Left lobe of liver (tissue), 2 donors: ENCODE data around the gene TRRAP. TPM values are rescaled to one million over a fixed set of nuclear protein-coding genes. Genes with fewer than 3 reads are reported as not detected.
A peak's percentile ranks its signal among the peaks of the same experiment; 100 is the strongest.

Experiments used
- ATAC-seq: fragments of 200-7000 bp; cut with Tn5 transposase; one replicate; pipeline ENCODE4 v1.9.1; 2020; ENCODE audit warnings: mild to moderate bottlenecking, moderate library complexity
- DNase-seq: peaks from one replicate; pipeline ENCODE4 v3.0.0-alpha.2; 2020; ENCODE audit warnings: low spot score
- total RNA-seq: library from RNA; stranded (reverse); gene quantifications from one replicate; pipeline ENCODE4 v1.2.1, GENCODE V29; 2021
- donor health status: DM: no; HTN: no; CAD: no; lungs with moderate emphysema.
- donor health status: DM: no; HTN: yes; CAD: no.

The TRRAP gene
- total RNA-seq, 1 donor from 2014 or later = 15.8 TPM

DNA sequence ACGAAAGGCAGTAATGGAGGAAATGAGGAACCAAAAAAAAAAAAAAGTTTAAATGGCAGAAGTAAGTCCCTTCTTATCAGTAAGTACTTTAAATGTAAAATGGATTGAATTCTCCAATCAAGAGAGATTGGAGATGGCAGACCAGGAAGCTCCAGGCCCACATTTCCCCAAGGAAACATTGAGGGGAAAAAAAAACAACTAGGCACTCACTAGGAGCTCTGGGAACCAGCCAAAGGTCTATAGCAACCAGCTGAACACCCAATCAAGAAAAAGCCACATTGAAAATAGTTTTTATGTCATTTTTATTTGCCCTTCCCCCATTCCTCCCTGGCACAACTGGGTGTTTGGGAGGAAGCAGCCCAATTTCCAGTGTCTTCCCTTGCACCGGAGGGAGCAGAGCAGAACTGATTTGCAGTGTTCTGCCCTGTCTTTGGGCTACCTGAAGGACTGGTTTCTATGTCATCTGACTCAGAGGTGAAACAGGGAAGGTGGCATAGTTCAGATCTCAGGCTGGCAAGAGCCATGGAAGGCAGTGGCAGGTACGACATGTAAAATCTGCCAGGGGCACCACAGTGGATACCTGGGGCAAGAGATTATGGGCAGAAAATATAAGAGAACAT lies 143.7 kb downstream of the TRRAP start:
- peak; percentile 15 for DNase-seq
- ATAC-seq = no peak

DNA sequence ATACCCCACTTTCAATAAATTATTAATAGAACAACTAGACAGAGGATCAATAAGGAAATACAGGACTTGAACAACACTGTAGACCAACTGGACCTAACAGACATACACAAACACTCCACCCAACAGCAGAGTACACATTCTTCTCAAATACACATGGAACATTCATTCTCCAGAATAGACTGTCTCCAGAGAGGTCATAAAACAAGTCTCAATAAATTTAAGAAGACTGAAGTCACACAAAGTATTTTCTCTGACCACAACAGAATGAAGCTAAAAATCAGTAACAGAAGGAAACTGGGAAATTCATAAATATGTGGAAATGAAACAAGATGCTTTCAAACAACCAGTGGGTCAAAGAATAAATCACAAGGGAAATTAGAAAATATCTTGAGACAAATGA lies 145.7 kb downstream of the TRRAP start:
- DNase-seq (no peak), ATAC-seq (peak; percentile 30)

DNA sequence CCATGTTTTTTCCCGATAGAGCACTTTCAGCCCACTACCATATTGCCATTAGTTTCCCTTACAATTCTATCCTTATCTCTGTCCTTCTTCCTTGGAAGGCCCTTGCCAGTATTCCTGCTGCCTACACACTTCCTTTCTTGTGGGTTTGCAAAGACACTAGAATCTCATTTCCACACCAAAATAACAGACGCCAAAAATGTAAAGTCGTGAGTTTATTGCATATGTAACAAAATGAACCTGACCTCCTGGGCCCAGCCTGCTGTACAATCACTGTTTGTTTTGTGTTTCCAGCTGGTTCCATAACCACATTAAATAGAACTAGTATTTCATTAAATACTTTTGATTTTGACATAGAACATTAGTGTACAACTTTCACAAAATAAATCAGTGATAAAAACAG lies 148.9 kb downstream of the TRRAP start:
- no peak for ATAC-seq
- no peak for DNase-seq

DNA sequence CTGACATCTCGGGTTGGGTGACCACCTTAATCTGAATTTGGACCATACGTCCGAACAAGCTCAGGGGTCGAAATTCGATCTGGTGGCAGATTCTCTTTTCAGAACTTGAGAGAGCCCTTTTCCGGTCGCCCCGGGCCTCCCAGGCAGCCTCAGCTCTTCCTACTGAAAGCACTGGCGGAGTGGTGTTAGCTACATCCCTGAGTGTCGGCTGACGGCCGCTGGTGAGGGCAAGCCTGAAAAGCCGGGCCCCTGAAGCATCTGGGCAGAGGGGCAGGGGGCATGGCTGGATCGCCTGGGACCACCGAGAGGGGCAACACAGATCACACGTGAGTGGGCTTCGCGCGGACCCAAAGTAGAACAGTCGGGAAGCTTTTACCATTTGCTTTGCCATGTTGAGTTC lies 149.5 kb downstream of the TRRAP start:
- ATAC-seq = no peak
- DNase-seq = peak; percentile 36

DNA sequence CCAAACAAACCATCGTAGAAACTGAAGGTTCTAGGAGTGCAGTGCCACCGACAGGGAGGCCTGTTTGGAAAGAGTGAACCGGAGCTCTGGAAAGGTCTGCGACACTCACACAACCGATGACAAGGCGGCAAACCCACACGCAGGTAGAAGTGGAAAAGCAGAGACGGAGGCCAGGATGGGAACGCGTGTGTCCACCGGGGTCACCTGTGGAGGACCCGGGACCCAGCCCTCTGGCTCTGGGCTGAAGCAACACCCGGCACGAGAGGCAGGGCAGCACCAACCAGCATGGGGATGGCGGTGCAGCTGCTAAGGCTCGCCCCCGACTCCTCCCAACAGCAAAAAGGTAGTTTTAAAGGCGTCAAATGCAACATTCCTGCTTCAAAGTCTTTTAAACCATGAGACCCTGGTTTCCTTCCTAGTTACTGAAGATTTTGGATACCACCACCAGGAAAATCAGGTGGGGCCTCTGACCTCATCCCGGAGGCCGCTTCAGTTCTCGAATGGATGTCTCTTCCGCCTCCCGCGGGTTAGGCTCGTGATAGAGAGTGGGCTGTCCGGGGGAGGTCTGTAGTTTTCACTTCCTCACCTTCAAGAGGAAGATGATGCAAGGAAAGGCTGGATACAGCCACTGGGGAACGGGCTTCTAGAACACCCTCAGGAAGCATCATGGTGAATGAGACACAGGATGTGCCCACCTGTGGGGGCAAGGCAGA lies 150.1 kb downstream of the TRRAP start:
- DNase-seq = peak; percentile 41
- ATAC-seq = peak; percentile 10

DNA sequence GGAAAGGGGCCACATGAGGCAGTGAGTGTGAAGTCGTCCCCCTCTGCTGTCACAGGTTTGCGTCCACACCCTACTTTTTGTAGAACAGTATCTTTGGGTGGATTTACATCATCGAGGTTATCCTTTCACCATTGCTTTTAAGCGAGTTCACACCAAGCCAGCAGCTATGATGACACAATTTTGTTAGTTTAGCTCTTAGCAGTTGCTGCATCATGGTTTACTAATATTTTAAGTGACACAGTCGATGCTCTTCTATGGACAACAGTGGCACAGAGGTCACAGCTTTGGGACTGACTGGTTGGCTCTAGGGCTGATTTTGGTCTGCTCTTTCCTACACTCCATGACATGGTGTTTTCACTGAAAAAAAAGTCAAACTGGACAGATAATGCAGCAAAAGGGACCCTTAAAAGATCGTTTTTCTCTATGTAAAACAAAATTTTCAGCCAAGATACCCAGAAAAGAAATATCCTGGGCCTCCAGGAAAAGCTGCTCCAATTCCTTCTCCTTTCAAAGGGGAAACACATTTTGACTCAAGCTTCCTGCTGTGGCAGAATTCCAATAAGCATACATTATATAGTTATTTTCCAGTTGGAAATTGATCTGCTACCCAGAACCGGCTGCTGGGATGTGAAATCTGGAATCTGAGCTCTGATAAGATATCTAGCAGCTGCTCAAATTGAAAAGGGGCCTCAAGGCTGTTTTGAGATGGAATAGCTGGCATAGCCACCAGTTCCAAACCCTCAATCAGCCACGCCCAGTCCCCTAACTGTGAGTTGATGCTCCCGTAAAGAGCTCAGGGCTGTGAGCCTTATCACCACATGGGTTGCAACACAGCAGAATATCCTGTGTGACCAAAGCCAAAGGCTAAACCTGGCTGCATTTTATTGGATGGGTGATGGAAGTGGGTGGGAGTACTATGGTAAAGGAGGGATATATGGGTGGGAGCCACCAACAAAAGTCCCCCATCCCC lies 151.4 kb downstream of the TRRAP start:
- ATAC-seq = no peak
- DNase-seq = peak; percentile 18

DNA sequence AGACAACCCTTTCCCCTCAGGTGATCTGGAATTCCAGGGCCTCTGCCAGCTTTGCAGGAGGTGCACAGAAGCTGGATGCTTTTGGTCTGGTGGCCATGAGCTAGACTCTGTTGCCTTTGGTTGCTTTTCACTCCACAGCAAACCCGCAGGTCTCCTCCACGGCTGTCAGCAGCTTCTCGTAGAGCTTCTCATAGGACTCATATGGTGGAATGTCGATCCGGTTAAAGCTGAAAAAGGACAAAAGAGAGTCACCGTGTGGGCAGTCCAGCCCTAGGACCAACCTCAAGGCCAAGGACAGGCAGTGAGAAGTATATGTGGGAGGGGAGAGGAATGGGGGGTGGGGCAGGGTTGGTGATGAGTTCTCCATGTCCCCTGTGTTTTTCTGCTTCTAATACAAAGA lies 152.1 kb downstream of the TRRAP start:
- ATAC-seq (no peak), DNase-seq (peak; percentile 29)

DNA sequence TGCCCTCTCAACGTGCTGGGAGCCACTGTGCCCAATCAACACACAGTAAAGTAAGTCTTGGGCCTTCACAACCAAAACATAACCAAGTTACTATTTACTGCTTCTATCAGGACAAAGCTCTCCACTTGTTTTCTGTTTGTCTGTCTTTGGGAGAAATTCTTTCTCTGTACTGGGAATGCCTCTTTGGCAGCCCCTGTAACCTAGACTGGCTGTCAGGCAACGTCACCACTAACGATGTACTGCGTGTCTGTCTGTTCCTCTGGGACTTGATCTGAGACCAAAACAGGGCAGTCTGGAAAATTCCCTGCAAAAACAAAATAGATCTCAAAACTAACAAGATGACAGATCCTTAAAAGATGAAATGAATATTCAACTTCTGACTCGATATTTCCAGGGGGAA lies 152.6 kb downstream of the TRRAP start:
- DNase-seq = no peak
- ATAC-seq = no peak

DNA sequence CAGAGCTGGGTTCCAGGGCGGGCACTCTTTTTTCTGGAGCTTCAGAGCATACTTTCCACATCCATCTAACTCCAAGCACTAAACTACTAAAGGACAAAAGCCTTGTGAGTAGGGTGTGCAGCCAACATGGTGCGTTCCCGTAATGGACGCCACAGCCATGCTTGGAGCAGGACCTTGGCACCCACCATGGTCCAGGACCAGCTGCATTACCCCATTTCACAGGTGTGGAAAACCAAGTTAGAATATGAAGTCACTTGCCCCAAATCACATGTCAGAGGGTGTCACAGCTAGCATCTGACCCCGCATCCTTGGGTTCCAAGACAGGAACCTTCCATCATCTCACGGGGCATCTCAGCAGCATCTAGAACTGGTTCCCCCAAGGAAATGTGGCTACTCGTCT lies 153.2 kb downstream of the TRRAP start:
- peak; percentile 21 for DNase-seq
- ATAC-seq = no peak

DNA sequence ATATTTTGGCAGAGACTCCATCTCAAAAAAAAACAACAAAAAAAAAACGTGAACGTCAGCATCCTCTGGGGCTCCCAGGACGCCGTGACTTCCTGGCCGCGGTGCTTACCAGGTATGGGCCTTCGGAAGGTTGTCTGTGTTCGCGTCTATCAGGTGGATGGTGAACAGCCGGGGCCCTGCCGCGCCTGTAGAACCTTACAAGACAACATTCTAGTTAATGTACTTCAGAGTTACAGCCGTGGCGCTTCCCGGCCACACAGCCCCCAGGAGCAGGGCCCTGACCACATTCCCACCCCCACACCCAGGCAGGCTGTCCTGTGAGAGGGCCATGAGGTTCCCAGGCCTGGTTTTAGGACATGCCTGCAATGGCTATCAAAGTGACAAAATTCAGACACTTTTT lies 154.6 kb downstream of the TRRAP start:
- ATAC-seq = no peak
- DNase-seq = peak; percentile 38

DNA sequence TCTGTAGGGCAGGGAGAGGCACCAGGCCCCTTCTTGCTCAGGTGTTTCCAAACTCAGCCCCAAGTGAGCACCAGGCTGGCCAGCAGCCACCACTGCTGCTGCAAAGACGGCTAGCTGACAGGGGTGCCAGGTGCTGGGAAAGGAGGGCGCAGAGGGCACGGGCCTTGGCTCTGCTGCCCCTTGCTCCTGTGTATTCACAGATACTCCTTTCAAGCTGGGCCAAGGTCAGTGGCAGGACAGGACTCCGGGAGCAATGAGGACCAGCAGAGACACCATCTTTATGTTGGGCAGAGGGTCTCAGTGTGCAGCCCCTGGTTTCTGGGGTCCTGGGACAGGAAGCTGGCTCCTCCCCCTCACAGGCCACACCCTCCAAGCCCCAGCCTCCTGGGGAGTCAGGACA lies 155.4 kb downstream of the TRRAP start:
- ATAC-seq = peak; percentile 8
- peak; percentile 41 for DNase-seq

DNA sequence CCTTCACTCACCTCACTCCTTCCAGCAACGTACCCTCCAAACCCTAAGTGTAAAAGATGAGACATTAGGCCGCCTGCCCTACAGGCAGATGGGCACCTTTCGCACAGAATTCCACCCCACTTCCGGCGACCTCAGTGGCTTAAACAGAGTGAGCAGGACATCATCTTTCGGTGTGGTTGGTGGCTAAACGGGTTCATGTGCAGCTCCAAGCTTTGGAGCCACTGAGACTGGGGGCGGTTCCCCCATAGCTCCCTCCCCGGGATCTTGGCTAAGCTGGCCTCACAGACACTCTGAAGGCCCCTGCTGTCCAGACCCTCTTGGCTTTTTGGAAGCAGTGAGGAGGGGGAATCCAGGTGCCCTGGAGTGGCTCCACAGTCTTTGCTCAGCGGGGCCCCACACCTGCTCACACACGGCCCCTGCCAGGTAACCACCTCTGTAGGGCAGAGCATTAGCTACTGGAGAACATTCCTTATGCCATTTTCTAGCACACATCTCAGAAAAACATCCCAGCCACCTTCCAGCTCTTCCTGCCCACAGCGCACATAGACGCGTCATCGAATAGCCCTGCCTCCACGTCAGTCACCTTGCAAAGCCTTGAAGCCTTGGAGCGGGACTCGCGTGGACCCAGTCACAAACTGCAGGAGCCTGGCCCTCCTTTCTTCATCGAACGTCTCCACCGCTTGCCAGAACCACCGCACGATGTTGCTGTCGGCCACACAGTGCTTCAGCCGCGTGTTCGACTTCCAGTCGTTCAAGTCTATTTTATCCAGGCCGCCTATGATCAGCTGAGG lies 156.8 kb downstream of the TRRAP start:
- peak; percentile 37 for DNase-seq
- no peak for ATAC-seq

DNA sequence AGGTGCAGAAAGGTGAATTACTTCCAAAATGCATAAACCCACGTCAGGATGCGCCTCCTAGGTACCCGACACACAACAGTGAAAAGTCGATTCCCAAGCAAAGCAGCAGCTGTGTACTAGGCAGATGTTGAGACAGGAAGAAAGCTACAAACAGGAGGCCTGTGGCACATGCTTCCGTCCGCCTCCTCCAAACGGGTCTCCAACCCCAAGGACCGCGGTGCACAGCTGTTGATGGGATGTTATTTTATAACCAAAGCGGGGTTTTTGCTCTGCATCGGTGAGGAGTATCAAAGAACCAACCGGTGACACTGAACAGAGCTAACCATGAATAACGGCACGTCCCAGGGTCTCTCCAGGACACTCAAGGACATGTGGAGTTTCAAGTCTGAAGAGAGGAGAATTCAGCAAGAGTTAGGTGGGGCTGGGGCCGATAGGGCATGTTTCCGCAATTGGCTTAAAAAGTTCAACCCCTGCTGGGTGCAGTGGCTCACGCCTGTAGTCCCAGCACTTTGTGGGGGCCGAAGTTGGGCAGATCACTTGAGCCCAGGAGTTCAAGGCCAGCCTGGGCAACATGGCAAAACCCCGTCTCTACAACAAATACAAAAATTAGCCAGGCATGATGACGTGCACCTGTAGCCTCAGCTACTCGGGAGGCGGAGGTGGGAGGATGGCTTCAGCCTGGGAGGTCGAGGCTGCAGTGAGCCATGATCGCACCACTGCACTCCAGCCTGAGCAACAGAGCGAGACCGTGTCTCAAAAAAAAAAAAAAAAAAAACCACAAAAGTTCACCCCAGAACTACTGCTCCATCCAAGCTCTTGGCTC lies 157.6 kb downstream of the TRRAP start:
- ATAC-seq = no peak
- no peak for DNase-seq

DNA sequence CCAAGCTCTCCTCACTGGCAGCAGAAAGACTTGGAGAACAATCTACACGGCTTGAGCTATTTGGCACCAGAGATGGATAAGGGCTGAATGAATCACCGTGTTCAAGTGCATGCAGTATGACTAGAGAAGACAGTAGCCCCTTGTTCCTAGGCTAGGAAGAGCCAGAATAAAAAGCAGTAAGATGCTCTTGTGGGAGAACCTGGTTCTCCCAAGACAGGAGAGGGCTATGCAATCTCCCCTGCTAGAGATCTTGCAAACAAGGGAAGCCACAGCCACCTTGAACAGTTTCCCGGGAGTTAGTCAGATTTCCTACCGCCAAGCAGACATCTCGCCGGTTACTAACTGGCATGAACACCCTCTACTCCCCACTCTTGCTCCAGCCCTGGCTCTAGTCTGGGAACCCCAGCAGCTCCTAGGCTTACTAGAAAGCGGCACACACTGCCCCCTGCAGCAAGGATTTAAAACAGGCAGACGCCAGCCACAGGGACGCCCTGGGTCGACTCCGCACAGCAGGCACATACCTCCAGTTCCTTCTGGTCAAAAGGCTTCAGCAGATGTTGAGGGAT lies 158.3 kb downstream of the TRRAP start:
- no peak for ATAC-seq
- DNase-seq = no peak

DNA sequence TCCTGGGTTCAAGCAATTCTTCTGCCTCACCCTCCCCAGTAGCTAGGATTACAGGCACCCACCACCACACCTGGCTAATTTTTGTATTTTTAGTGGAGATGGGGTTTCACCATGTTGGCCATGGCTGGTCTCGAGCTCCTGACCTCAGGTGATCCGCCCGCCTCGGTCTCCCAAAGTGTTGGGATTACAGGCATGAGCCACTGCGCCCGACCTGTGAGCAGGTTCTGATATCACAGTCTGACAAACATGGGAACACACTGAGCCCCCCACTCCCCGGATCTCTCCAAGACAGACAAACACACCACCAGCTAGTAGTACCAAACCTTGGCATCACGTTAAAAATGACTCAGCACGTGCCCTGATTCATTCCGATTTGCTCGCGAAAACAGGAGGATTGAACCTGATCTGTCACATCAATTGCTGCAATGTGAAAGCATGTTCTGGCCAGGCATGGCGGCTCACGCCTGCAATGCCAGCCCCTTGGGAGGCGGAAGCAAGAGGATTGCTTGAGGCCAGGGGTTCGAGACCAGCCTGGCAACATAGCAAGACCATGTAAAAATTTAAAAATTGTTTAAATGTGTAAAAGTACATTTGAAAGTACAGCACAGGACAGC lies 159.1 kb downstream of the TRRAP start:
- ATAC-seq (no peak), DNase-seq (no peak)

DNA sequence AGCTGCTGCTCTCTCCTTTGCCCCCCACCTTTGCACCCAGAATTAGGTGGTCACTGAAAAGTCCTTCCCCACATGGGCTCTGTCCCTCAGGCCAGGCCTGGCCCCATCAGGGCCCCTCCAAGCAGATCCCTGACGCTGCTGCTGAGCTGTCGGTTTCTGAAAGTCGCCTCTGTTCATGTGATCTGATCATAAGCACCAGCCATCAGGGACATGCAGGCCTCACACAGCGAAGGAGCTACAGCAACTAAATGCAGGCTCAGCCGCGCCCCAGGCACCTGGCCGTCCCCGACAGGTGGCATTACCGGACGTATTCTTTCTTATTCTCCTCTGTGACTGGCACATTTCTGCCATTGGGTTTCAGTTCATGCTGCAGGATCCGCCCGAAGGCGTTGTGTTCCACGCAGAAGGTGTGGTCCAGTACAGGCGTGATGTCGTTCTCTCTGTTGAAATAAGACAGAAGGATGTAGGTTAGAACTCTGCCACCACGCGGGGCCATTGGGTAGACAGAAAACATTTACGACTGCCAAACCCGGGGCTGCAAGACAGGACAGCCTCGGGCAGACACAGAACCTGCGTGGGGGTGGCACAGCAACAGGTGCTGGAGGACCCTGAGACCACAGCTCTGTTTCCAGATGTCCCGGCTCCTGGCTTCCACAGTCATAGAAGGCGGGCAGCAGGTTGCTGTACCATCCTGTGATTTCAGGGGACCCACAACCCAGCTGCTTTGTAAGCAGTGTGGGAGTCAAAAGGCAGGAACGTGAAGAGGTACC lies 159.9 kb downstream of the TRRAP start:
- DNase-seq (no peak), ATAC-seq (no peak)

DNA sequence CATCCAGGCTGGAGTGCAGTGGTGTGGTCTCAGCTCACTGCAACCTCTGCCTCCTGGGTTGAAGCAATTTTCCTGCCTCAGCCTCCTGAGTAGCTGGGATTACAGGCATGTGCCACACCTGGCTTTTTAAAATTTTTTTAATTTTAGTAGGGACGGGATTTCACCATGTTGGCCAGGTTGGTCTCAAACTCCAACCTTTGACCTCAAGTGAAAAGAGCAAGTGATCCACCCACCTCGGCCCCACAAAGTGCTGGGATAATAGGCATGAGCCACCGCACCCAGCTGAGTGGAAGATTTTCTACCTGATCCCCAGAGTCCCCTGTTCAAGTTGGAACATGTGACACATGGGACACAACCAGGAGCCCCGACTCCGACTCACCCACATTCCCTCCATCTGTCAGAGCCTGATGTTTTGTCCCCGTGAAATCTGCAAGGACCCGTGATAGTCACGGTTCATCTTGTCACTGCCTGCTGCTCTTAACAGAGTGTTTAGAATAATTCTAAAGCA lies 161.1 kb downstream of the TRRAP start:
- ATAC-seq = peak; percentile 27
- DNase-seq = no peak
